Esophagus squamous epithelium (tissue), 5 donors: ENCODE measurements around the gene SCAMP1. TPM values are rescaled to one million over a fixed set of nuclear protein-coding genes. Genes with fewer than 3 reads are reported as not detected.
A peak's percentile ranks its signal among the peaks of the same experiment; 100 is the strongest.

Experiments
- DNase-seq: peaks from one replicate; lab custom pipeline; 2025; lab: John Stamatoyannopoulos, UW
- H3K27ac ChIP-seq, 4 donors: fragments of 200-600 bp; sonication (generic); one replicate each; pipeline ENCODE4 v1.5.1; 2016 to 2019; ENCODE audit warnings: mild to moderate bottlenecking in 1 of 4
- H3K27me3 ChIP-seq, 4 donors: fragments of 200-600 bp; sonication (generic); 1 replicate in 3 of 4; 2 replicates in 1 of 4; pipeline versions ENCODE4 v1.5.1 to v1.6.0; 2017 to 2021; ENCODE audit warnings: antibody characterized with exemption in 1 of 4
- H3K36me3 ChIP-seq, 3 donors: fragments of 200-600 bp; sonication (generic); one replicate each; pipeline ENCODE4 v1.5.1; 2016 to 2019
- H3K4me1 ChIP-seq, 3 donors: fragments of 200-600 bp; sonication (generic); one replicate each; pipeline ENCODE4 v1.5.1; 2017 to 2019
- H3K4me3 ChIP-seq, 4 donors: fragments of 200-600 bp; sonication (generic); 1 replicate in 3 of 4; 2 replicates in 1 of 4; pipeline ENCODE4 v1.5.1; 2016 to 2019; ENCODE audit warnings: mild to moderate bottlenecking in 2 of 4, moderate library complexity in 1 of 4
- H3K9me3 ChIP-seq, 3 donors: fragments of 200-600 bp; sonication (generic); one replicate each; pipeline ENCODE4 v1.5.1; 2016 to 2019
- CTCF ChIP-seq, 6 experiments: fragments of 450-650 bp in 4 of 6; fragments of 200-600 bp in 2 of 6; sonication (generic) in 2 of 6; IDR thresholded peaks; one replicate each; pipeline ENCODE4 v1.5.1; 2016 to 2019; ENCODE audit warnings: antibody characterized with exemption in 6 of 6, mild to moderate bottlenecking in 4 of 6, moderate library complexity in 4 of 6
- POLR2A ChIP-seq, 4 donors: fragments of 450-650 bp; IDR thresholded peaks; one replicate each; pipeline ENCODE4 v1.6.1; 2017; ENCODE audit warnings: antibody characterized with exemption in 4 of 4, mild to moderate bottlenecking in 4 of 4, moderate library complexity in 3 of 4
- WGBS, 2 donors: methylation state at CpG; one replicate each; pipeline ENCODE4 v1.1.5; 2018; 5-methylcytosine and 5-hydroxymethylcytosine counted together
- intact Hi-C: fragments of 100-400 bp; cut with DNase I; formaldehyde crosslinking; loops from one replicate; pipeline ENCODE4 v1.15.0; 2022
- total RNA-seq, 4 donors: library from RNA; depleted of rRNA; stranded (reverse); fragments of >200 nt; gene quantifications; one replicate each; pipeline ENCODE4 v1.1.0, GENCODE V29; 2016
- donor health status: DM: yes; HTN: yes; CAD: no.

SCAMP1 gene
- total RNA-seq, 4 donors from 2014 or later, result 15.2 to 27.6 (median 21.3) TPM

GRCh38 chr5:78514427-78515330 is 154.3 kb downstream of the SCAMP1 start:
- peaks cover 10 to 39% (median 24%) of the 10 kb centered on the region in 3 donors for H3K4me1 ChIP-seq
- no peaks in the 10 kb centered on the region for H3K9me3 ChIP-seq
- DNase-seq, result no peak
- H3K27me3 ChIP-seq, result peaks cover 0 to 10% (median 0%) of the 10 kb centered on the region in 4 donors
- no peaks in the 10 kb centered on the region for H3K36me3 ChIP-seq
- no peak overlapping the region for H3K27ac ChIP-seq
- 74 to 83% methylated on average over 8 of the region's 8 CpGs for WGBS, 2 donors
- TF ChIP-seq CTCF (IDR thresholded peaks at IDR 0.05) (no peak), POLR2A (IDR thresholded peaks at IDR 0.05) (no peak)
- H3K4me3 ChIP-seq, result no peak overlapping the region
- intact Hi-C loops, result no loop called here

DNA sequence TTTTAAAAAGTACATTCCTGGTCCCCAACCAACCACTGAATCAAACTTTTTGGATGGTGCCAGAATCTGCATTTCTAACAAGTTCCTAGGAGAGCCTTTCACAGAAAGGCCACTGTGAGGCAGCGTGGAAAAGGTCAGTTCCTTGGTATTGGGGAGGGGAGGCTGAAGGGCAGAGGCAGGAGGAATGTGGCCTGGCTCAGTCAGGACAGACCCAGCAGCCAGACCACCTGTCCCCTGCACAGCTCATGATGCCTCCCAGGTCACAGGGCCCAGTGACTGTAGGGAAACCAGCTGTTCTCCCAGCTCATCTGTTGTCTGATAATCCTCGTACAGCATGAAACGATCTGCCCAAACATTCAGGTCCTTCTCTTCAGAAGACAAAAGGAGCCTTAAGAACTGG is 155.3 kb downstream of the SCAMP1 start:
- no peaks in the 10 kb centered on the region for H3K9me3 ChIP-seq
- 83 to 100% methylated on average over 1 to 3 of the region's 3 CpGs for WGBS, 2 donors
- H3K4me3 ChIP-seq, result no peak overlapping the region
- H3K27me3 ChIP-seq, result no peaks in the 10 kb centered on the region
- H3K36me3 ChIP-seq, result no peaks in the 10 kb centered on the region
- DNase-seq, result no peak
- TF ChIP-seq CTCF (IDR thresholded peaks at IDR 0.05), result no peak
- no peak for TF ChIP-seq POLR2A (IDR thresholded peaks at IDR 0.05)
- no peak overlapping the region for H3K27ac ChIP-seq
- intact Hi-C loops, result no loop called here
- H3K4me1 ChIP-seq, result peaks cover 2 to 29% (median 15%) of the 10 kb centered on the region in 3 donors

- TF ChIP-seq CTCF (IDR thresholded peaks at IDR 0.05) (no peak), POLR2A (IDR thresholded peaks at IDR 0.05) (no peak)
- Histone ChIP-seq H3K27ac (peak overlapping the region; percentile 35 to 79 (median 50)), H3K36me3 (no peaks in the 10 kb centered on the region), H3K4me1 (peaks cover 0 to 19% (median 15%) of the 10 kb centered on the region in 3 donors), H3K9me3 (no peaks in the 10 kb centered on the region), H3K4me3 (no peak overlapping the region), H3K27me3 (no peaks in the 10 kb centered on the region)
- intact Hi-C loops, result no loop called here
- 54 to 63% methylated on average over 14 of the region's 14 CpGs for WGBS, 2 donors
- no peak for DNase-seq
These were observed 158.2 kb downstream of the SCAMP1 start for GRCh38 chr5:78518365-78519197.

DNA sequence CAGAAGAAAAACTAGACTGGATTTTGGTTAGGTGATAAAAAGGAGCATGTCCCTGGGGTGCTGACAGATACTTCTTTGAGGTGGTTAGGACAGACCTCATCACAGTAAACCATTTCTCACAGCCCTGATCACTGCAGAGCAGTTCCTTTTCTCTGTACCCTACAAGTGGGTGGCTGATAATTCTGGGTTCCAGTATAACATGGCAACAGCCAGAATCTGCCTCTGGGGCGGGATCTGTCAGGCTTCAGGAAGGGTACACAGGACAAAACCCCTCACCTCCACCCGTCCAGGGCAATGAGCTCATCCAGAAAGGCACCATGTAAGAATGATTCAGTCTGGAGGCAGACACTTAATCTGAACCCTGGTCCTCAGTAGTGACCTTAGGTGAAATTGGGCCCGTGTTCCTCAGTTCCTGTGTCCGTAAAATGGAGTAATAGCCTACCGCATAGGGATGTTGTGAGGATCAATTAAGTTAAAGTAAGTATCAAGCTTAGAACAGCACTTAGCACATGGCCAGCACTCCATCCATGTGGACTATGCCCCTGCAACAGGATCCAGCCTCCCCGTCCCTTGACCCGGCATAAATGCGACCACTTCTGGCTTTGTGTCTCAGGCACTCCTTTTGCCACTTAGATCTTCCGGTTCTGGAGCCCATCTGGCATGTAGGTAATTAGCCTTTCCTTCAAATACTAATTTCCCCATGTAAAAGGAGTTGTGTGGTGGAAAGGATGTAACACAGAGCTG is 159.0 kb downstream of the SCAMP1 start:
- peaks cover 0 to 27% (median 20%) of the 10 kb centered on the region in 3 donors for H3K4me1 ChIP-seq
- WGBS, 2 donors, result 90 to 93% methylated on average over 6 to 7 of the region's 9 CpGs
- no peaks in the 10 kb centered on the region for H3K36me3 ChIP-seq
- H3K9me3 ChIP-seq, result no peaks in the 10 kb centered on the region
- intact Hi-C loops, result no loop called here
- H3K27ac ChIP-seq, result peak overlapping the region; percentile 35 to 79 (median 50)
- TF ChIP-seq CTCF (IDR thresholded peaks at IDR 0.05) (no peak), POLR2A (IDR thresholded peaks at IDR 0.05) (no peak)
- H3K4me3 ChIP-seq, result no peak overlapping the region
- no peak for DNase-seq
- no peaks in the 10 kb centered on the region for H3K27me3 ChIP-seq
